Measurements from ENCODE around the gene CCDC82.

CCDC82 gene

GRCh38 chr11:96303980-96304379, 85.7 kb downstream of the CCDC82 start:
- no peak for TF ChIP-seq CREB1 (IDR thresholded peaks at IDR 0.05; ENCODE audit: low read depth)
- no peak for TF ChIP-seq USF1 (IDR thresholded peaks at IDR 0.05)
- TF ChIP-seq ZBTB7A (IDR thresholded peaks at IDR 0.05; ENCODE audit: low read depth), result no peak
- TF ChIP-seq NFIC (IDR thresholded peaks at IDR 0.05), result no peak
- TF ChIP-seq RAD21 (IDR thresholded peaks at IDR 0.05; ENCODE audit: low read depth), result no peak
- TF ChIP-seq TEAD4 (IDR thresholded peaks at IDR 0.05), result no peak
- no peak for TF ChIP-seq CEBPB (IDR thresholded peaks at IDR 0.05)
- no peak for TF ChIP-seq TCF12 (IDR thresholded peaks at IDR 0.05; ENCODE audit: low read depth)
- no peak for TF ChIP-seq REST (IDR thresholded peaks at IDR 0.05; ENCODE audit: low read depth)
- TF ChIP-seq, protein P1, sequence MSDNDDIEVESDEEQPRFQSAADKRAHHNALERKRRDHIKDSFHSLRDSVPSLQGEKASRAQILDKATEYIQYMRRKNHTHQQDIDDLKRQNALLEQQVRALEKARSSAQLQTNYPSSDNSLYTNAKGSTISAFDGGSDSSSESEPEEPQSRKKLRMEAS (IDR thresholded peaks at IDR 0.05), result no peak
- no peak for TF ChIP-seq EP300 (IDR thresholded peaks at IDR 0.05; ENCODE audit: borderline replicate concordance)
- no peak for TF ChIP-seq FOXM1 (IDR thresholded peaks at IDR 0.05; ENCODE audit: borderline replicate concordance, low read depth)

DNA sequence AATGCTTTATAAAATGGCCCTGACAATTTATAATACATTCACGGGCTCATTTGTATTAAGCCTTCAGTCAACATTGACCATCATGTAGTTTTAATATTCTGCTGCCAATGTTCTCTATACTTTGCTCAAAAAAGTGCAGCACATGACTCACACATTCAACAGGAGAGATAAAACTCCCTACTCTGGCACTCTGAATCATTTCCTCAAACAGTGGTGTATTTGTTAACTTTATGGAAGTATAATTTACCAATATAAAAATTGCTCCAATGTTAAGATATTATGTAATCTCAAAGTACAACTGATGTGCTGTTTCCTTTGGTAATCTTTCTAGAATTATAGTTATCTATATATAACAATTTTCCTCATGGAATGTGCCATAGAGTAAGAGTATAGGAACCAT, 86.6 kb downstream of the CCDC82 start:
- TF ChIP-seq ZBTB7A (IDR thresholded peaks at IDR 0.05; ENCODE audit: low read depth), result no peak
- no peak for TF ChIP-seq NFIC (IDR thresholded peaks at IDR 0.05)
- TF ChIP-seq, protein P1 (IDR thresholded peaks at IDR 0.05), result no peak
- no peak for TF ChIP-seq USF1 (IDR thresholded peaks at IDR 0.05)
- no peak for TF ChIP-seq YY1 (IDR thresholded peaks at IDR 0.05; ENCODE audit: low read depth)
- TF ChIP-seq TEAD4 (IDR thresholded peaks at IDR 0.05), result no peak
- no peak for TF ChIP-seq TCF12 (IDR thresholded peaks at IDR 0.05; ENCODE audit: low read depth)
- TF ChIP-seq EP300 (IDR thresholded peaks at IDR 0.05; ENCODE audit: borderline replicate concordance), result no peak
- no peak for TF ChIP-seq EGR1 (IDR thresholded peaks at IDR 0.05)

Measured in Ishikawa (cell line).